ENCODE results near the gene ARHGEF17.
A peak's percentile ranks its signal among the peaks of the same experiment; 100 is the strongest.

ARHGEF17 gene

GRCh38 chr11:73356979-73357860 lies 49.1 kb downstream of the ARHGEF17 start:
- DNase-seq (ENCODE audit: low spot score): no peak

- DNase-seq (ENCODE audit: low spot score): no peak
Measured at GRCh38 chr11:73358071-73358470, 50.0 kb downstream of the ARHGEF17 start.

GRCh38 chr11:73359341-73359740 lies 51.3 kb downstream of the ARHGEF17 start:
- DNase-seq (ENCODE audit: low spot score): no peak

- DNase-seq (ENCODE audit: low spot score): peak; percentile 27
Measured at GRCh38 chr11:73359930-73360742, 52.1 kb downstream of the ARHGEF17 start.

- no peak for DNase-seq (ENCODE audit: low spot score)
Measured at GRCh38 chr11:73360743-73361369, 52.8 kb downstream of the ARHGEF17 start.

- no peak for DNase-seq (ENCODE audit: low spot score)
Measured at GRCh38 chr11:73361953-73362776, 54.1 kb downstream of the ARHGEF17 start.

GRCh38 chr11:73363147-73363546 lies 55.1 kb downstream of the ARHGEF17 start:
- DNase-seq (ENCODE audit: low spot score): no peak

- no peak for DNase-seq (ENCODE audit: low spot score)
Measured at GRCh38 chr11:73365352-73366264, 57.5 kb downstream of the ARHGEF17 start.

GRCh38 chr11:73366265-73366610 lies 58.2 kb downstream of the ARHGEF17 start:
- DNase-seq (ENCODE audit: low spot score): peak; percentile 31

GRCh38 chr11:73366953-73367352 lies 58.9 kb downstream of the ARHGEF17 start:
- DNase-seq (ENCODE audit: low spot score): no peak

- DNase-seq (ENCODE audit: low spot score): no peak
Measured at GRCh38 chr11:73367482-73368024, 59.5 kb downstream of the ARHGEF17 start.

- no peak for DNase-seq (ENCODE audit: low spot score)
Measured at GRCh38 chr11:73372375-73372993, 64.4 kb downstream of the ARHGEF17 start.

- DNase-seq (ENCODE audit: low spot score): no peak
Measured at GRCh38 chr11:73374151-73374550, 66.1 kb downstream of the ARHGEF17 start.

GRCh38 chr11:73375830-73376159 lies 67.7 kb downstream of the ARHGEF17 start:
- DNase-seq (ENCODE audit: low spot score): no peak

- peak; percentile 95 for DNase-seq (ENCODE audit: low spot score)
Measured at GRCh38 chr11:73376160-73376802, 68.2 kb downstream of the ARHGEF17 start, which contains the start of gene RELT. RELT (plus strand) TSS chr11:73376399; CDS start chr11:73389137, 12,738 bp downstream.

- DNase-seq (ENCODE audit: low spot score): peak; percentile 74
Measured at GRCh38 chr11:73376803-73377629, 68.9 kb downstream of the ARHGEF17 start.

- no peak for DNase-seq (ENCODE audit: low spot score)
Measured at GRCh38 chr11:73379189-73379880, 71.3 kb downstream of the ARHGEF17 start.

GRCh38 chr11:73380331-73380730 lies 72.3 kb downstream of the ARHGEF17 start:
- no peak for DNase-seq (ENCODE audit: low spot score)

Measured in activated CD4-positive, alpha-beta T cell treated with anti-CD3 and anti-CD28 coated beads, Interleukin-2, Interleukin-4, amounts not matched to agents 100 ng/mL and 50 ng/mL, durations not matched to agents 16 hours and 8 hours (primary cell).